ENCODE measurements around the gene NCKAP5L.
"Not testable (repeated sequence)": the region's sequence is repeated elsewhere in the genome, so short reads cannot be mapped to it uniquely, and the experiment has no call there.

Gene NCKAP5L

GRCh38 chr12:49828133-49829091 is at the start of gene NCKAP5L:
Gene NCKAP5L, minus strand, starts transcription at chr12:49828413. Its CDS starts 24,369 bp downstream, at chr12:49804044.
- peak; percentile 93 for DNase-seq (ENCODE audit: low read depth in 2 of 2)

GRCh38 chr12:49877066-49877465 is 48.9 kb upstream of the NCKAP5L start:
- DNase-seq (ENCODE audit: low read depth in 2 of 2) = no peak

DNA sequence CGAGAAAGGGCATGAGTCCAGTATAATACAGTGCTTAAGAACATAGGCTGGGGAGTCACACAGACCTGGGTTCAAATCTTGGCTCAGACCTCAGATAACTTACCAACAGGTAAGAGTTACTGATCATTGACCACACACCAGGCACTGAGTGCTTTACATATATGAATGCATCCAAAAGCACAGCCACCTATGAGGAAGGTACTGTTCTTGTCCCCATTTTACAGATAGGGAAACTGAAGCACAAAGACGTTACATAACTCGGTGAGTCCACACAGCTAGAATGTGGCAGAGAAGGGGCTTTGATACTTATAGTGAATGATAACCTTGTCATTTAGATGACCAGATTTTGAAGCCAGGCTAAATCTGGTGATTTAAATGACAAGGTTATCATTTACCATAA is 47.9 kb upstream of the NCKAP5L start:
- DNase-seq (ENCODE audit: low read depth in 2 of 2) = no peak

DNA sequence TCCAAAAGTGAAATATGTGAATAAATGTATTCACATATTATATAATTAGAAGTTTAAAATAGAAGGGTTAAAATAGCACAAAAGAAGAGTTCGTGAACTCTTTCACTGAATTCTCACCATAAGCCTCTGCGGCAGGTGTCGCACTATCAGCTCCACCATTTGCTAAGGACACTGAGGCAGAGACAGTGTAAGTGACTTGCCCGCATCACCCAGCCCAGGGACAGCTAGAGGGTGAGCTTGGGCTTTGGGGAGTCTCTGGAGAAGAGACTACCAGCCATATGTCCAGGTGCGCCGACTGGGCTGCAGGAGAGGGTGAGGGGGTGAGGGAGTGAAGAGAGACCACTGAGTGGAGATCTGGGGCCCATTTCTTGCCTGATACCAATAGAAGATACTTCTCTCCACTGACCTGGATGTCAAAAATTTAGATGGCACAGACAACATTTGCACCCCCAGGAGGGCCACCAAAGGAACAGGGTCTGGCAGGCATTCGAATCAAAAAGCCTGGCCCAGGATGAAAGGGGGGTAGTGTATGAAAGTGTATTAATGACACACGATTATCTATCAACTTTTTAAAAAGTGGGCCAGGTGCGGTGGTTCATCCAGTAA is 47.0 kb upstream of the NCKAP5L start:
- no peak for DNase-seq (ENCODE audit: low read depth in 2 of 2)

DNA sequence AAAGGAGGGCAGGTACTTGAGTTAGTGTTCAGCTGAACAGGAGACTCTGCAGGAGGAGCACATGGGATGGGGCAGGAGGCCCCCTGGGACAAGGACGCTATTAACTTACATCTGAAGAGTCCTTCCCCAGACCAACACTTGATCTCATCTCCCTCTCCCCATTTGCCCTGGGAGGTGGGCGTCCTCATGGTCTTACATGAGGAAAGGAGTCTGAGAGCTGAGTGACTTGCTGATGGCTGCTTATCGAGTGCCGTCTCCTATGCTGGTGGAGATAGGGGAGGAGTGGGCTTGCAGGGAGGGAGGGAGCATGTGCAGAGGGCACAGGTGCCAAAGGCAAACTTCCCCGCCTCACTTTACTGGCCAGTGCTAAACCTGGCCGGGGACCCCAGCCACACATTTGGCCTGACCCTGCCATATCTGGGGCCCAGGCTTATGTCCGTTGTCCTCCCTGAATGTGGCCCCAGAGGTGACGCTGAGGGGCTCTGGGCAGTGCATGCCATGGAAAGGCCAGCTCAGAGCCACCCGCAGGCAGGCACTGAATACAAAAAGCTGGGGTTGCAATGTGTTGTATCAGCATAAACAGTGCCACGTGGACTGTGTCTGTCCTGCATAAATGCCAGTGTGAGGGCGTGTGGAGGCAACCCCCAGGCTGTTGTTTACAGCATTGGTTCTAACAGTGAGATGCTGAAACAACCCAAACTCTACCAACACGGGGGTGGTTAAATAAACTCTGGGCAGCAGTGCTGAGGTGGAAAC is 46.1 kb upstream of the NCKAP5L start:
- no peak for DNase-seq (ENCODE audit: low read depth in 2 of 2)

DNA sequence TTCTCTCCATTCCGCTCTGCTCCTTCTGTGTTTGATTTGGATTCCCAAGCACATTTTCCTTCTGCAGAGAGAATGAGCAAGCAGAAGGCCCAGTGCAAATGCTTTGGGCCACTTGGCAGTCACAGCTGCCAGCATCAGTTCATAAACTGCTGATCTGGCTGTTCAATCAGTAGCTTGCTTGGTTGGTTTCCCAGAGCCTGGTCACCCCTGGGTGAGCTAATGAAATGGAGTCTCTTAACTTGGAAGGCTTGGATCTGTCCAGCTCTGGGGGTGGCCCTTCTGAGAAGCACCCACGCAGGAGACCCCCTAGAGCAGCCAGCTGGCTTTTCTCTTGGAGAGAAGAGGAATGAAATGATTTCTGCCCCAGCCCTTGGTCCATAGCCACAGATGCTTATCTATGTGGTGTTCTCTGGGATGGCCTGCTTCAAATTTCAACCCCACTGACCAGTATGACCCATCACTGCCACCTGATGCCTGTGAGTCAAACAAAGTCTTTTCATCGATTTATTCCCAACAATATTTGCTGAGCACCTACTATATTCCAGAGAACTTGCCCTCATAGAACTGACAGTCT is 45.2 kb upstream of the NCKAP5L start:
- no peak for DNase-seq (ENCODE audit: low read depth in 2 of 2)

GRCh38 chr12:49872781-49873181 is 44.6 kb upstream of the NCKAP5L start:
- no peak for DNase-seq (ENCODE audit: low read depth in 2 of 2)

- no peak for DNase-seq (ENCODE audit: low read depth in 2 of 2)
Observed at GRCh38 chr12:49872381-49872780, 44.2 kb upstream of the NCKAP5L start.

GRCh38 chr12:49871811-49872251 is 43.6 kb upstream of the NCKAP5L start:
- not testable (repeated sequence) for DNase-seq (ENCODE audit: low read depth in 2 of 2)

GRCh38 chr12:49871263-49871561 is 43.0 kb upstream of the NCKAP5L start:
- DNase-seq (ENCODE audit: low read depth in 2 of 2) = no peak

DNA sequence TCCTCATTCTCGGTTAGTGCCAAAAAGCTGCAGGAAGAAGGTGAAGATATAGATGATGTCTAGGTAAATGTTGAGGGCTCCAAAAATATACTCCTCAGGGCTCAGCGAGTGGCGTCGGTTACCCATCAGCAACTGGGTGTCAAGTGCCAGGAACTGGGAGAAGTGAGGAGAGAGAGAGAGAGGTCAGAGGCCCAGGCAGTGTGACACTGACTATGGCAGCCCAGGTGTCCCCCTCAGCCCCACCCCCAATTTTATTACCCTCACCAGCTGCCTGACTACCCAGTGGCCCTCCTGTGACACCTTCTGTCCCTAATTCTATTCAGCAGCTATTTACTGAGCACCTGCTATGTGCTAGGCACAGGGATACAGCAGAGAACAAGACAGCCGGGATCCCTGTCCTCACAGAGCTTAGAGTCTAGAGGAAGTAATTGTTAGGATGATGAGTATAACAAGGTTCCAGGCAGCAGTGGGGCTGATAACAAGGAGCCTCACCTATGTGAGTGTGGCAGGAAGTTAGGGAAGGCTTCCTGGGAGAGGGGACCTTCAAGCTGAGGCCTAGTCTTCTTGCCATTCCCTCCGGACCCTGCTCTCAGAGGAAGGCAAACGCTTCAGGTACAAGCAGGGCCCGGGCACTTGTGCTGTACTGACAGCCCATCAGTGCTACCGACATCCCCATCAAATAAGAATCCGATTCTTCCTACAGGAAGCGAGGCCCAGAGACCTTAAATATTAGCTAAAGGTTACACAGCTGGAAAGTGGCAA is 42.5 kb upstream of the NCKAP5L start:
- no peak for DNase-seq (ENCODE audit: low read depth in 2 of 2)

DNA sequence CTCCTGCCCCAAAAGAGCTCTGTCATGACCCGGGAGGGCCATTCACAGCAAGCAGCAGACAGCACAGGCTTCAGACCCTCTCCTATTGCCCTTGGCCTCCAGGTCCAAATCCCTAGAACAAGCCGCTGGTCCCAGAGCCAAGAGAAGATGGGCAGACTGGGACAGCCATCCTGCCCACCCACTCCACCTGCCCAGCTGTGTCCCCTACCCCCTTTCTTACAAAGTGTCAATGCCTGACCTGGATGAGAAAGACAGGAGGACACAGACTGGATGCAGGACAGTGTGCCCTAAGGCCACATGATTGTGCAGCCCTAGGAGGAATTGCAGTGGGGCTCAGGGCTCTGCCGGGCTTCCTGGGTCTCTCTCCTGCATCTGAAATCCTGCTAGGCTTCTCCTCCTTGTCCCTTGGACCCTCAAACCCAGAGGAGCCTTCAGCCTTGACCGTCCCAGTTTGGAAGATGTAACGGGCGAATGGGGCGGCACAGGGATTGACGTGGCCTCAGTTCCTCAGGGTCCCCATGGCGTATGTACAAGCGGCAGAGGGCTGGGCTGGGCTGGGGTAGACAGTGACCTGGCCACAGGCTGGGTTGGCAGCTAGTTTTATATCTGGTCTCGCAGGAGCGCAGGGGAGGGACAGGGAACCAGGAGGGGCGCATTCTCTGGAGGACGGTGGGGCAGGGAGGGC is 41.7 kb upstream of the NCKAP5L start:
- no peak for DNase-seq (ENCODE audit: low read depth in 2 of 2)

DNA sequence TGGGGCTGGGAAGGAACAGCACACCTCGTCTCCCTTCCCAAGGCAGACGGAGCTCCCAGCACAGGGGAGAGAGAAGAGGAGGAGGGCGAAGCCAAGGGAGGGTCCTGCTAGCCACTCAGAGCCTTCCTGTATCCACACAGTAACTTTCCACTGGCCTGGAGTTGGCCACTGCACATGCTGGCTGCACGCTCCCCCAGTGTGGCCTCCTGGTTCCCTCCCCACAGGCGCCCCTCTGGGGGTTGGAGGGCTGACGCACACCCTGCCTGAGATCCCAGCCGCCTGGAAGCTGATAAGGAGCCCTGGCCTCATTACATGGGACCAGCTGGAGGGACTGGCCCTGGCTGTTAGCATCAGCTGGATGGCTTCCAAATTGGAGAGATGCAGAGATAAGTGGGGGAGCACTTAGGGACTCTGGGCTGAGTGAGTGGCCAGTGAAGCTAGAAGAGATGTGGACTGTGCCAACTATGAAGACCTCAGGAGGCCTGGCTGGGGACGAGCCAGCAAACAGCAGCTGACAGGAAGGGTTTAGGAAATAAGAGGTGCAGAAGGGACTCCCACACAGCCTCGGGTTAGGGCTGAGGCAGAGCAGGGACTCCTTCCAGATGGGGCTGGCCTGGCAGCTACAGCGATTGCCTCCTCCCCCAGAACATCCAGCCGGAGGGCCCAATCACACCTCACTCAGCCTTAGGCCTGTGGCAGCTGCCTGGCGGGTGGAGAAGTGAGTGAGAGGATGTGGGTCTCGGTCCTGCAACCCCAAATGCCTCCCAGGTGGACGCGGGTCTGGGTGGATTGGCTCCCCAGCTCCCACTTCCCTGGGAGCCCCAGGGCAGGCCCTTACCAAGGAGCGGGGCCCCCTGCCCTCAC is 41.0 kb upstream of the NCKAP5L start:
- DNase-seq (ENCODE audit: low read depth in 2 of 2) = no peak

DNA sequence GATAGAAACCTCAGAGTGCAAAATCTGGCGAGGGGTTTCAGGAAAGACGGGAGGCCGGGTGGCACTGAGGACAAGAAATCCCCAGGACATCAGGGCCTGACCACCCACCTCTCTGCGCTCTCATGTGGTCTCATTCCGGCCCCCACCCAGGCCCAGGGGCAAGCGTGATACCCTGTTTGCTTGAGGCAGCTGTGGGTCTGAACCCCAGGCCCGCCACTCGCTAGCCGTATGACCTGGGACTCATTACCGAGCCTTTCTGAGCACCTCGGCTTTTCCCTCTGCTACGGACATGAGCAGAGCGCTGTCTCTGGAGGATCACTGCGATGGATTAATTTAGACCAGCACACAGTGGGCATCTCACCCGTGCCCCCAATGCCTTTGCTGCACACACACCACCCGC is 40.2 kb upstream of the NCKAP5L start:
- DNase-seq (ENCODE audit: low read depth in 2 of 2) = no peak

DNA sequence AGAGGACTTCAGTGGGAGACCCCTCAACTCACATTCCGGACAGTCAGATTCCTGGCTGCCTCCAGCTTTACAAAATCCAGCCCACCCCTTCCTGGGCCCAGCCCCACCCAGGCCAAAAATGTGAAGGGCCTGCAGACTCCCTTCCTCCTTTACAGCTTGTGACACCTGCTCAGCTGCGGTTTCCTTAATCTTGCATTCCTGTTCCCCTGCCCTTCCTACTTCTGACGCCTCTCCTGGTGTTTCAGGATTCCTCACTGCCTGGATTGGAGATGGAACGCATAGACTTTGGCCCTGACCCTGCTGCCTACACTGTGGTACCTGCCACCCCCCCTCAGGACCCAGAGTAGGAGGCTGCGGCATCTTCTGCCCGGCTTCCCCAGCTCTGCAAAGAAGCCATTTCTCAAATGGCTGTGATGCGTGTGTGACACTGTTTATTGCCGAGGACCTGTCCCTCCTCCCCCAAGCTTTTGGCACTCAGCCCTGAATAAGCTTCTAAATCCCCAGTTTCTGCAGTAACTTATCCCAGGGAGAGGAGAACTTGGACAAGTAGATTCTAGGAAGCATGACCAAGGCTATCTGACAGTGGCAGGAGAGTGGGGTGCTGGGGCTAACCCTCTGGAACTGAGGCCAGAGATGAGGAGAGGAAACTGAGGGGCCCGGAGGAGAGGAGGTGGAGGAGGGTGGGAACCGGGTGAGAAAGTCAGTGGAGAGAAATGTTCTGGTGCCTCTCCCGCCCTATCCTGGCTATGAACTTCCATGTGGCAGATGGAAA is 39.5 kb upstream of the NCKAP5L start:
- no peak for DNase-seq (ENCODE audit: low read depth in 2 of 2)

GRCh38 chr12:49866859-49867569 is 38.8 kb upstream of the NCKAP5L start:
- peak; percentile 42 to 63 for DNase-seq (ENCODE audit: low read depth in 2 of 2)

- no peak for DNase-seq (ENCODE audit: low read depth in 2 of 2)
Observed at GRCh38 chr12:49865782-49866135, 37.5 kb upstream of the NCKAP5L start.

DNA sequence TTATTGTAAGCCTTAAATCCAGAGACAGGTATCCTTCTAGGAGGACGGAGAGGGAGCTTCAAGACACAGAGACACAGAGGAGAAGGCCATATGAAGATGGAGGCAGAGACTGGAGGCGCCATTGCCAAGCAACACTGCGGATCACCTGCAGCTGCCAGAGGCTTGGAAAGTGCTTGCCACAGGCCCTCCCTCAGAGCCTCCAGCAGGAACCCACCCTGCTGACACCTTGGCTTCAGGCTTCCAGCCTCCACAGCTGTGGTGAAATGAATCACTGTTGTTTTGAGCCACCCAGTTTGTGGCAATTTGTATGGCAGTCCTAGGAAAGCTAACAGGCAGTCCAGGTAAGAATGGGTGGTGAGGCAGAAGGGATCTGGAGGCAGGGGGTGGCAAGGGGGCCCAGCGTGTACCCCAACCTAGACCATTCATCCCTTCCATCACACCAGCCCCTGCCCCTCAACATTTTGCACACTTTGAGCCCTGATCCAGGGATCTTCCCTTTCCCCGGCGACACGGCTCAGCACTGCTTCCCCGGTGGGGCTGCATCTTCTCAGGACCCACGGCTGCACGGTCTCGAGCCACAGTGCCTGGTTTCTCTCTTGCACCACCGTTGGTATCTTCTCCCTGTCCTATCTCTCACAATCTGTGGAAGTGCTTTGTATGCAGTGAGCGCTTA is 37.0 kb upstream of the NCKAP5L start:
- DNase-seq (ENCODE audit: low read depth in 2 of 2) = no peak

Measured in stimulated activated CD8-positive, alpha-beta memory T cell treated with anti-CD3 and anti-CD28 coated beads, Interleukin-2, amount 100 ng/mL, for 48 hours (primary cell).